Ammon's horn (tissue), 1 donor: ENCODE measurements around the gene CD200R1.
"Not testable (repeated sequence)": the region's sequence is repeated elsewhere in the genome, so short reads cannot be mapped to it uniquely, and the experiment has no call there.

Source experiments
- DNase-seq: peaks from one replicate; pipeline ENCODE4 v3.0.0-alpha.2; 2016; ENCODE audit warnings: low spot score

Gene CD200R1

DNA sequence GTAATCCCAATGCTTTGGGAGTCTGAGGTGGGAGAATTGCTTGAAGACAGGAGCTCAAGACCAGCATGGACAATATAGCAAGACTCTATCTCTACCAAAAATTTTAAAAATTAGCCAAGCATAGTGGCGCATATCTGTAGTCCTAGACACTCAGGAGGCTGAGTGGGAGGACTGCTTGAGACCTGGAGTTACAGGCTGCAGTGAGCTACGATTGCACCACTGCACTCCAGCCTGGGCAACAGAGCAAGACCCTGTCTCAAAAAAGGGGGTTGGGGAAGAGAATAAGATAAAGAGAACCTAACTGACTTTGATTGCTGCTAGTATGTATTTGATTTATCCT, 755 bp downstream of the CD200R1 start:
- DNase-seq: no peak

DNA sequence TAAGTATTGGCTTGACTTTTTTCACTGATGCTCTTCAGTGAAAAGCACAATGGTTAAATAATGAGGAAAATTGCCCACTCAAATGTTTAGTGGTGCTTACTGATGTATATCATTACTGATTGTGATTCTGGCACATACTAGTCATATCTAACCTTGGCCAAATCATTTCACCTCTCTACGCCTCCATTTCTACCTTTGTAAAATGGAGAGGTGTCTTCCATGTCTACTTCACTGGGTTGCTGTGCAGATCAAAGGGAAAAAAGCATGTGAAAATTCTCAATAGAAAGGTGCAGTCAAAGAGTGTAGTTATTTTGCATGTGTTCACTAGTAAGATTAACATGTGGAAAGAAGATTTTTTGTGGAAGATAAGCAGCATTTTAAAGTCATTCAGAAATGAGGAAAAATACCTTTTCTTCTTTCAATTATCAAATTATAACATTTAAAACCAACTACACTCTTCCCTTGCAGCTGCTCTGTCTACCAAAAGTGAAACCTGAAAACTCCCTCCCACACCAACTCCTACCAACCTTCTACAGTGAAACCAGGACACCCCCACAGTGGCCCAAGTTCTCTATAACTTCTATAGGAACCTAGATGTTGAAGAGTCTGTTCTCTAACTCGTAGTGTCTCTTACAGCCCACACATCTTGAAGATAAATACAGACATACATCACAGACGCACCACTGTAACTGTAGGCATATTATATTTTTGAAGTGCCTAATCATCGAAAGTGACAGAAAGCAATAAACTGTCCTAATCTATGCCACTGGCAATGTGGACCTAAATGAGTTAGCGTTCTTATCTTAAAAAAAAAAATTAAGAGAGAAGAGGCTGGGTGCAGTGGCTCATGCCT, 1.4 kb downstream of the CD200R1 start:
- DNase-seq: no peak

DNA sequence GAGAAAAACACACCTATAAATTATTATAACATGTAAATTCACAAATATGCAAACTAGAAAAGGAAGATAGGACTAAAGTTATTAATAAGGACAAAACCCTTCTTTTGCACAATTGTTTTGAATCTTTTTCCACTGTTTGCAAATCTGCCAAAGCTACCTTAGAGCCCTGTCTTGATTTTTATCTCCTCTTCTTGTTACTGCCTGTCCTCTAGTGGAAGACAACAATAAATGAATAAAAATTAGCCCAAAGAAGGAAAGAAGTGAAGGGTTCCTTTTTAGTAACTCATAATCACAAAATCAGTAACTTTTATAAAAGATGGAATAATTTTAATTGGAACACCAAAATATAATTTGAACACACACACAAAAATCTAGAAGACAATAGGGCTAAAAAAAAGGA, 2.7 kb downstream of the CD200R1 start:
- DNase-seq: no peak

DNA sequence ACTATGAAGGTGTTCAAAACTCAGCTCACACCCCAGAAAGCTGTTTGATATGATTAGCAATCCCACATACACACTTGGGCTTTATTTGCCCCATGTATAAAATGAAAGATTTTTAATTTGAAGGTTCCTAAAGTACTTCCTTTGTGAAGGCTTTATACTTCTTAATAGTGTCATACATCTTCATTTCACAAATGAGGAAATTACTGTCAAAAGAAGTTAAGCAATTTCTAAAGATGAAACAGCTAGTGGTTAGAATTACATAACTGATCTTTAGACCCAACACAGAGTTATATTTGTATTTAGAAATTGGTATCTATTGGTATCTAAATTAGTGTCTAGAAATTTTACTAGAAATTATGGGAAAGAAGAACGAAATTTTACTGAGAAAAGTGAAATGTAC, 7.1 kb downstream of the CD200R1 start:
- no peak for DNase-seq

DNA sequence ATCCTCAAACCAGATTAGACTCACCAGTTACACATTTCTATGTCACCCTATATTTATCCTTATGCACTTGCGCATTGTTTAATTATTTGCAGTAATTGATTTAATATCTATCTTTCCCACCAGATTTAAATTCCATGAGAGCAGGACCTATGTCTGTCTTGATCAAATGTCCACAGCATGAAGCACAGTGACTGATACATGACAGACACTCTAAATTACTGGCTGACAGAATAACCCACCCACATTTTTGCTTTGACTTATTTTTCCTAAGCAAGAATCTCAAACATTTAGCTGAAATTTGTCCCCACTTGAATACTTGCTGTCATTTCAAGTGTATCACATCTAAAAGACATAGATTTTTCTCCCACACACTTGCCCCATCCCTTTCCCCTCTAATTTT, 7.5 kb downstream of the CD200R1 start:
- no peak for DNase-seq

DNA sequence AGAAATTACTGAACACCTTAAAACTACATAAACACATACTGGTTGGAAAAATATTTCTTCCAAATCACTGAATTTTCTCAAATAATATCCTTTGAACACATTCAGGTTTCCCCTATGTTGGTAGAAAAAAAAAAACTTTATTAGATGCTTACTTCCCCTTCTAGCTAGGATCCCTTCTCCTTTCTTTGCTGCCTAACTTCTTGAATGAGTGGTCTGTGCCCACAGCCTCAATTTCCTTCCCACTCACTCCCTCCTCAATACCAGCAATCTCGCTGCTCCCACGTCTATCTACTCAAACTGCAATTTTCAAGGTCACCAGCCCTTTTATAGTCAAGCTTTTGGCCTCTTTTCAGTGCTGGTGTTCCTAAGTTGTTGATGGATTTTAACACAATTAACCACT, 8.3 kb downstream of the CD200R1 start:
- DNase-seq: peak; percentile 7

DNA sequence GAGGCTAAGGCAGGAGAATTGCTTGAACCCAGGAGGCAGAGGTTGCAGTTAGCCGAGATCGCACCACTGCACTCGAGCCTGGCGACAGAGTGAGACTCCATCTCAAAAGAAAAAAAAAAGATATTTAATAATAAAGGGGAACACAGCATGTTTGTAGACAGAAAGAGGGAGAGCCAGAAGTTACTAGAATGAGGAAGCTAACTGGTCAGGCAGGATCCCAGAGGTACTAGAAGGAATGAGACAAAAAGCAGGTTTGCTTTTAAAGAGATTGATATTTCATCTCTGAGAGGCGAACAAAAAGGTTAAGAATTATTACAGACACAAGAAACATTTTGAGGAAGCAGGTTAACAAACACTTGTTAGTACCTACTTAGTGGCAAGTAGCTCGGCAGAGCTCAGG, 9.2 kb downstream of the CD200R1 start:
- DNase-seq: no peak

DNA sequence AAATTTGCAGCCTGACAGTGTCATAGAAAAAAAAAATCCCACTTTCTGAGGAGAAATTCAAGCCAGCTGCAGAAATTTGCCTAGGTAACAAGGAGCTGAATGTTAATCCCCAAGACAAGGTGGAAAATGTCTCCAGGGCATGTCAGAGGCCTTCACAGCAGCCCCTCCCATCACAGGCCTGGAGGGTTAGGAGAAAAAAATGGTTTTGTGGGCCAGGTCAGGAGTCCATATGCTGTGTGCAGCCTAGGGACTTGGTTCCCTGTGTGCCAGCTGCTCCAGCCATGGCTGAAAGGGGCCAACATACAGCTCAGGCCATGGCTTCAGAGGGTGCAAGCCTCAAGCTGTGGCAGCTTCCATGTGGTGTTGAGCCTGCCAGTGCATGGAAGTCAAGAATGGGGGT, 11.2 kb downstream of the CD200R1 start:
- no peak for DNase-seq

DNA sequence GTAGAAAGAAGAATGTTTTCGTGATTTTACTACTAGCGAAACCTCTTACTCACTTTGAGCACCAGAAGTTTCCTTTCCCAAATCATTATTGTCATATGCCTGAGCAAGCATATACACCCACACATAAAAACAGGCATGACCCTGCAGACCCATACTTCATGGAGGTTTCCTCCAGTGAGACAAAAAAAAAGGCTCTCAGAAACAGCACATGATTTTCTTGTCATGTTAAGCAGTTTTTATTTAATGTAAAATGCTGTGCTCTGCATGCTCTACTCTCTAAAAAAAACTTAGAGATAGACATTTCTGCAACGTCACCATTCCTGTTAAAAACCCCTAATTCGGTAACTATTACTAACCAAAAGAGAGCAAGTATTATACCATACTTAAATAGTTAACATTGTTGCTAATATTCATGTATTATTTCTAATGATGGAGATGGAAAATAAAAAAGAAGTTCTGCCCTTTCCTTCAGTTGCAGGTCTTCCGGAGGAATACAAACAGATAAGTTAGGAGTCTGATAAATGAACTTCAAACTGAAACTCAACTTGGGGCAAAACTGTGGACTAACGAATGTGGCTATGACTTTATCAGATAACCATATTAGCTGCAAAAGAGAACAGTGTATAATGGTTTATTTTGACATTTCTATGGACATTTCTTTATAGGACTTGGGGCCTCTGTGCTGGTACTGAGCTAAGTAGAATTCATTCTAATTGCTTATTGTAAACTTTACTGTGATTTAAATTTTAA, 15.9 kb downstream of the CD200R1 start:
- DNase-seq: no peak

DNA sequence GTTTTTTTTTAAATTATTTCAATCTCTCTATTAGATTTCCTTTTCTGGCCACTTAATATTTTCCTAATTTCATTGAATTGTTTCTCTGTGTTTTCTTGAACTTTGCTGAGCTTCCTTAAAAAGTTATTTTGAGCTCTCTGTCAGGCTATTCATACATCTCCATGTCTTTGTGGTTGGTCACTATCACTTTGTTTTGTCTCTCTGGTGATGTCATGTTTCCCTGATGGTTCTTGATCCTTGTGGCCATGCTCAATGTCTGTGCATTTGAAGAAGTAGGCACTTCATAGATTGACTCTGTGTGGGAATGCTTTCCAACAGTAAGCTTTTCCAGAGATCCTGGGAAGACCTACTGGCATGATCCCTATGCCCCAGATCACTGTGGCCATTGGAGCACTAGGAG, 18.6 kb downstream of the CD200R1 start:
- DNase-seq: no peak

DNA sequence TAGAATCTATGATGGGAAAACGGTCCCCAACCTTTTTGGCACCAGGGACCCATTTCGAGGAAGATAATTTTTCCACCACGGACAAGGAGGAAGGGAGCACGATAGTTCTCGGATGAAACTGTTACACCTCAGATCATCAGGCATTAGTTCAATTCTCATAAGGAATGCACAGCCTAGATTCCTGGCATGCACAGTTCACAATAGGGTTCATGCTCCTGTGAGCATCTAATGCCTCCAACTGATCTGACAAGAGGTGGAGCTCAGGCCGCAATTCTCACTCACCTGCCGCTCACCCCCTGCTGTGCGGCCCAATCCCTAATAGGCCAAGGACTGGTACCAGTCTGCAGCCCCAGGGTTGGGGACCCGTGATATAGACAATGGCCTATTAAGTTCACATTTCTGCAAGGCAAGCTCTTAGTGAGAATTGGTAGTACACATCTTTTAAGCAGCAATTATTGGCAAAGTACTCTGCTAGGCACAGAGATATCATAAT, 26.5 kb downstream of the CD200R1 start:
- DNase-seq: no peak

DNA sequence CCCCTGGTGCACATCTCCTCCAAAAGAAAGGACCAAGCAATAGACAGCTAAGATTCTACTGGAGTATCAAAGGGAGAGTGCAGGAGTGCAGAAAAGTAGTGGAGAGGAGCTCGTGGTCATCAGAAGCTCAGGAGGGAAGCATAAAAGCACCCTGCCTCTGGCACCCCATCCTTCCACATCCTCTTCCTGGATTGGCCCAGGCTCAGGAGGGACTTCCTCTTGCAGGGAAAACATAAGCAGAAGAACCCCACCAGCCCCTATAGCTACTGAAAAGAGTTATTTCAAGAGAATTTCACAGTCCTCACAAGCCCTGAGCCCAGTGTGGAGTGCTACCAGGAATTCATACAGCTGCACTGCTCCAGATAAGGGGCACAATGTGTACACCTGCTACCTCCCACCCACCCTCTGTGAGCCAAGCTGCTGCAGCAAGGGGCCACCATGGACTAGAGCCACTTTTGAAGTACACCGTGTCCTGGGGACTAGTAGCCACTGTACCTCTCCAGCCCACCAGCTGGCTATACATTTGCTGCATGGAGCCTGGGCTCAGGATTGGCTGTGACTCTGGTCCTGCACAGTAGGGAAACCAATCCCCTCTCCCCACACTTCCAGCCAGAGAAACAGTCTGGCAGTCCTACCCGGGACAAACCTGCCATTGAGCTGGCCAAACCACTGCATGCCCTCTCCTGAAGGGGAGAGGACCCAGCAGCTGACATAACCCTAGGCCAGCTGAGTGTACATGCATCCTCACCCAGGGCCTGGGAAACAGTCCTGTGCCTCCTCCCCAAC, 43.0 kb downstream of the CD200R1 start:
- peak; percentile 31 for DNase-seq

DNA sequence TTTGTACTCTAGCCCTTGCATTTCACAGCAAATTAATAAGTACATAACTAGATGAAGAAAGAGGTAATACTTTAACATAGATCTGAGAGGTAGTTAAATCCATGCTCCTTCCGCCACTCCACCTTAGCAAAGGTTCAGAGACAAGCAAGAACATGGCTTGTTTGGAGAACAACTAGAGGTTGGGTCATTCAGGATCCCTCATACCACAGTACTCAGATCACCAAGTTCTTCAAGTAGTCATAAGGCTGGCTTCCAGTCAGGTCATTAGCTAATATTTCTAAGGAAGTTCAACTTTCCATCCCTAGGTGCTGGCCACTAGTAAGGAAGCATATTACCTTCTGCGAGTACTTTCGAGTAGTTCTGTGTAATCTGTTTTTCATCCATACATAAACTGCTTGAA, 44.1 kb downstream of the CD200R1 start:
- DNase-seq: no peak

DNA sequence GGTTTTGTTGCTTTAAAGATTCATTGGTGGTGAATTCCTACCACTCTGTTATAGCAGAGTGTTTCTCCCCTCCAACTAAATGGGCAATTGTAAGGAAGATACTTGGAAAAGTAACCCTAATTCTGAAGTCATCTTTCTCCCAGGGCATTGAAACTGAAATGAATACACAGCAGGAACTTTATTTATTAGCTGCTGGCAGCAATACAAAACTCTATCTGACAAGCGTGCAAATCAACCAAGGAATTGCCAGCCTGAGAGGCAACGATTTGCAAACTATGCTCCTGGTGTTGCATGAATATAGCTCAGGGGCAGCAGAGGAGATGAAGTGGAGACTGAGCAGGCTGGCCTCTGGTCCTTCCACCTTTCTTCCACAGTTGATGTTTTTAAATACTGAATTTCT, 48.9 kb downstream of the CD200R1 start:
- DNase-seq: peak; percentile 55

DNA sequence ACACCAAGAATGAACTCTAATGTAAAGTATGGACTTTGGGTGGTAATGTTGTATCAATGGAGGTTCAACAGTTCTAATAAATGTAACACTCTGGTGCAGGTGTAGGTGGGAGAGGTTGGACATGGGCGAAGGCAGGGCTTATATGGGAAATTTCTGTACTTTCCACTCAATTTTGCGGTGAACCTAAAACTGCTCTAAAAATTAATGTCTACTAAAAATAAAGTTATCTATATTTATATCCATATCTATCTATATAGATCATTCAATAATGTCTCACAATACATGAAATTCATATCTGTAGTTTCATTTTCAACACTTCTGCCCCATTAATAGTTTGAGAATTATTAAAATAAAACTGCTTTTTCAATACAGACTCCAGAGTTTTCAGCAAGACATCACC, 49.3 kb downstream of the CD200R1 start:
- no peak for DNase-seq

DNA sequence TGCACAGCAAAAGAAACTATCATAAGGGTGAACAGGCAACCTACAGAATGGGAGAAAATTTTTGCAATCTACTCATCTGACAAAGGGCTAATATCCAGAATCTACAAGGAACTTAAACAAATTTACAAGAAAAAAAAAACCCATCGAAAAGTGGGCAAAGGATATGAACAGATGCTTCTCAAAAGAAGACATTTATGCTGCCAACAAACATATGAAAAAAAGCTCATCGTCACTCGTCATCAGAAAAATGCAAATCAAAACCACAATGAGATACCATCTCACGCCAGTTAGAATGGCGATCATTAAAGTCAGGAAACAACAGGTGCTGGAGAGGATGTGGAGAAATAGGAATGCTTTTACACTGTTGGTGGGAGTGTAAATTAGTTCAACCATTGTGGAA, 55.4 kb downstream of the CD200R1 start:
- DNase-seq: not testable (repeated sequence)

DNA sequence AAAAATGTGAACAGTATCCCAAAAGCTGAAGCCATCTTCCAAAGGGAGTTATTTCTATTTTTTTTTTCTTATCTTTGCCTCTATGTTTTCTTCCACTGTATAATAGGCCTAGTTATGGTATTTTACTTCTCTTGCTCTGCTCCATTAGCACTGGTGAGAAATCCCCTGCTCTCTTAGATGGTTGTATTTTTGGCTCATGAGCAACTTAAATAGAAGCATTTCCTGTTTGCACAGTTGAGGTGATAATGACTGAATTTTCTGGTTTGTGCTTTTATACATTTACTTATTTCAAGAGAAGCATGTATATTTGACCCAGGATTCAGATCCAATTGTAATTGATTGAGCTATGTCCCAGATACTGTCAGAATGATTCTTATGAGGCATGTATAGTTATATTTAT, 66.7 kb downstream of the CD200R1 start:
- no peak for DNase-seq

DNA sequence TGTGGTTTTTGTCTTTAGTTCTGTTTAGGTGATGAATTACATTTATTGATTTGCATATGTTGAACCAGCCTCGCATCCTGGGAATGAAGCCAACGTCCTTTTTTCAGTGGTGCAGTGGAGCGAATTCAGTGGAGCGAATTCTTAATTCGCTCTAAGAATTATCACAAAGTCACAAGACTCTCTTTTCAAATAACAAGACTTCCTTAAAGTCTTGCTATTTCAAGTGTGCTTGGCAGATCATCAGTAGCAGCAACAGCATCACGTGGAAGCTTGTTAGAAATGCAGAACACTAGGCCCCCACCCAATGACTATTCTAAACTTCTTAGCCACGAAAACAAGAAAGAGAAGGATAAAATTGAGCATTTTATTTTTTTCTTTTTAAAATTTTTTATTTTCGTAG, 70.1 kb downstream of the CD200R1 start:
- peak; percentile 2 for DNase-seq

DNA sequence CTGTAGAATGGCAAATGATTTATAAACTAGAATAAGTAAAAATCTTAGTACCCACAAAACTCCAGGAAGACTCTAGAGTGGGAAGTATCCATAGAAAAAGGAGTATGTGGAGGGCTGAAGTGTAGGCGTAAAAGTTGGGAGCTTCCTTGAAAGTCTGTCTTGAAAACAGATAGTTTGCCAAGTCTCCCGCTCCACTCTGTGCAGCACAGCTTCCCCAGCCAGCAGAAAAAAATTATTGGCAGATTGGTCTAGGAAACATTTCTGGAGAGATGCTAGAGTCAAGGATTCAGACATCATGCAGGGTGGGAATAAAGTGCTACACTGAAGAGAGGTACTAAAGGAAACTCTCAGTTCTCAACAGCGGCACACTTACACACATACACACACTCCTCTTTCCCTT, 74.8 kb downstream of the CD200R1 start:
- peak; percentile 28 for DNase-seq

DNA sequence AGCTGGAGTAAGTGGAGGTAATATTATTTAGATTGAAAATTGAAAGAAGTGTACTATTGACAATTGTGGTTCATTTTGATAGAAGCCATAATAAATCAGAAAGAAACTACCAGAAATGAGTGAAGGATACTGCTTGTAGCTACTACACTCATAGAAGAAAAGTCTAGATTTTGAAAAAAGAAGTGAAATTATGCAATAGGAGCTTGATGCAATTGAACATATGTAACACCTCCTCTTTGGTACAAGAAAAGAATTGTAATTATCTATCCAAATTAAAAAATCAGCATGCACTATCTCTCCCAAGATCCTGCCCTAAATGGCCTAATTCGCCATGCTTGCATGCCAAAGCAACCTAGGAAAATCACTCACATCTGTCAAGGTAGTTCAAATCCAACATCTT, 77.1 kb downstream of the CD200R1 start:
- no peak for DNase-seq

DNA sequence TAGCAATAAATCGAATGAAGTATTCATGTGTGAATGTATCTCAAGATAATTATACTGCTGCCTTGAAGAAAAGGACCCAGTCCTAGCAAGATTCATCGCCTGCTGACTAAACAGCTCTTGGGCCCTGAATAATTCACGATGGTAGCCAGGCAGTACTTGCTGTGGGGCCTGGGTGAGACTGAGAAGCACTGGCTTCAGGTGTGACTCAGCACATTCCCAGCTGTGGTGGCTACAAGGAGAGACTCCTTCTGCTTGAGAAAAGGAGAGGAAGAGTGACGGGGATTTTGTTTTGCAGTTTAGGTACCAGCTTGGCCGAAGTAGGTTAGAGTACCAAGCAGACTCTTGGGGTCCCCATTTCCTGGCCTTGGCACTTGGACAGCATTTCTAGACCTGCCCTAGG, 80.6 kb downstream of the CD200R1 start:
- no peak for DNase-seq

DNA sequence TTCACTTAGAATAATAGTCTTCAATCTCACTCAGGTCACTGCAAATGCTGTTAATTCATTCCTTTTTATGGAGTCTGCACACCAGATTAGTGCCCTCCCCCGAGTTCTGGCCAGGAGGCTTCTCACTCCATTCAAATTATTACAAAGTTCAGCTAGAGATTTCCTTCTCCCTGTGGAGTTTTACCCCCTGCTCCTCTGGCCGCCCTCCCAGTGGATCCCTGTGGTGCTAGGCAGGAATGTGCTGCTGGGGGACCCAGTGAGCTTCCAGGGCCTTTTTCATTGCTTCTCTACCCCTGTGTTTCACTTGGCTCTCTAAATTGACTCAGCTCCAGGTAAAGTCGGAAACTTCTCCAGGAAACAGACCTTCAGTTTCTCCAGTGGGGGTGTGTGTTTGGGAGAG, 85.5 kb downstream of the CD200R1 start:
- no peak for DNase-seq
